GM12878 (cell line): ENCODE measurements around the gene AOPEP.

Source experiments
- CREB1 ChIP-seq: IDR thresholded peaks from 2 replicates; pipeline ENCODE4 v1.6.1; 2012; ENCODE audit warnings: low read depth, mild to moderate bottlenecking, inconsistent platforms
- ELK1 ChIP-seq: IDR thresholded peaks from 2 replicates; pipeline ENCODE4 v1.6.1; 2012; ENCODE audit warnings: low read depth, low read length, improper control_type of control experiment
- EP300 ChIP-seq, 2 experiments: fragments of 150-350 bp in 1 of 2; IDR thresholded peaks; 2 replicates each; pipeline ENCODE4 v1.6.1; 2011 to 2012; ENCODE audit warnings: low read depth in 2 of 2, low read length in 2 of 2, borderline replicate concordance in 1 of 2, improper control_type of control experiment in 1 of 2, inconsistent platforms in 1 of 2; ENCODE audit not compliant: control insufficient read depth in 1 of 2
- EZH2 ChIP-seq: IDR thresholded peaks from 2 replicates; pipeline ENCODE4 v1.6.1; 2012; ENCODE audit warnings: low read depth, mild to moderate bottlenecking, control low read depth, inconsistent platforms, low read length, borderline replicate concordance; ENCODE audit not compliant: control insufficient read depth
- JUND ChIP-seq: IDR thresholded peaks from 2 replicates; pipeline ENCODE4 v1.6.1; 2012; ENCODE audit warnings: low read depth, mild to moderate bottlenecking, low read length, improper control_type of control experiment, moderate library complexity
- MAX ChIP-seq: IDR thresholded peaks from 2 replicates; pipeline ENCODE4 v1.6.1; 2012; ENCODE audit warnings: low read depth, low read length, improper control_type of control experiment
- MXI1 ChIP-seq: fragments of 150-350 bp; IDR thresholded peaks from 2 replicates; pipeline ENCODE4 v1.6.1; 2011; ENCODE audit warnings: low read depth, mild to moderate bottlenecking, inconsistent platforms, low read length, improper control_type of control experiment
- POLR2A ChIP-seq: IDR thresholded peaks from 2 replicates; pipeline ENCODE4 v1.6.1; 2011; ENCODE audit warnings: low read depth, mild to moderate bottlenecking, low read length
- RAD21 ChIP-seq: IDR thresholded peaks from 2 replicates; pipeline ENCODE4 v1.6.1; 2011; ENCODE audit warnings: mild to moderate bottlenecking, low read depth, low read length, moderate library complexity; ENCODE audit not compliant: insufficient read depth
- SIN3A ChIP-seq: IDR thresholded peaks from 2 replicates; pipeline ENCODE4 v1.6.1; 2012; ENCODE audit warnings: low read depth, low read length, improper control_type of control experiment
- TAF1 ChIP-seq: IDR thresholded peaks from 2 replicates; pipeline ENCODE4 v1.6.1; 2011; ENCODE audit warnings: mild to moderate bottlenecking, low read depth, low read length, borderline replicate concordance
- TCF3 ChIP-seq: IDR thresholded peaks from 2 replicates; pipeline ENCODE4 v1.6.1; 2012; ENCODE audit warnings: low read depth, mild to moderate bottlenecking, low read length, borderline replicate concordance; ENCODE audit not compliant: insufficient read depth
- TF ChIP-seq, protein P1 (sequence below), 3 experiments: IDR thresholded peaks in 2 of 3; conservative IDR thresholded peaks in 1 of 3; 2 replicates each; pipeline ENCODE4 v1.5.1; 2011; ENCODE audit warnings: low read depth in 3 of 3, low read length in 3 of 3, mild to moderate bottlenecking in 3 of 3, control low read depth in 2 of 3, moderate library complexity in 2 of 3, inconsistent platforms in 1 of 3, mixed read lengths in 1 of 3; ENCODE audit not compliant: control insufficient read depth in 2 of 3, insufficient read depth in 1 of 3; ENCODE audit errors: extremely low read depth in 1 of 3

GRCh38 chr9:95048225-95049087 lies 322.0 kb downstream of the AOPEP start:
- TF ChIP-seq RAD21 (no peak), TCF3 (no peak), ELK1 (no peak), MXI1 (no peak), EZH2 (no peak), JUND (no peak), POLR2A (no peak), EP300 (IDR thresholded peaks at IDR 0.05; ENCODE audit: borderline replicate concordance in 1 of 2, control insufficient read depth in 1 of 2, low read depth in 2 of 2, low read length in 2 of 2) (no peak), CREB1 (no peak), MAX (no peak), TAF1 (no peak), SIN3A (no peak)
- TF ChIP-seq, protein P1, sequence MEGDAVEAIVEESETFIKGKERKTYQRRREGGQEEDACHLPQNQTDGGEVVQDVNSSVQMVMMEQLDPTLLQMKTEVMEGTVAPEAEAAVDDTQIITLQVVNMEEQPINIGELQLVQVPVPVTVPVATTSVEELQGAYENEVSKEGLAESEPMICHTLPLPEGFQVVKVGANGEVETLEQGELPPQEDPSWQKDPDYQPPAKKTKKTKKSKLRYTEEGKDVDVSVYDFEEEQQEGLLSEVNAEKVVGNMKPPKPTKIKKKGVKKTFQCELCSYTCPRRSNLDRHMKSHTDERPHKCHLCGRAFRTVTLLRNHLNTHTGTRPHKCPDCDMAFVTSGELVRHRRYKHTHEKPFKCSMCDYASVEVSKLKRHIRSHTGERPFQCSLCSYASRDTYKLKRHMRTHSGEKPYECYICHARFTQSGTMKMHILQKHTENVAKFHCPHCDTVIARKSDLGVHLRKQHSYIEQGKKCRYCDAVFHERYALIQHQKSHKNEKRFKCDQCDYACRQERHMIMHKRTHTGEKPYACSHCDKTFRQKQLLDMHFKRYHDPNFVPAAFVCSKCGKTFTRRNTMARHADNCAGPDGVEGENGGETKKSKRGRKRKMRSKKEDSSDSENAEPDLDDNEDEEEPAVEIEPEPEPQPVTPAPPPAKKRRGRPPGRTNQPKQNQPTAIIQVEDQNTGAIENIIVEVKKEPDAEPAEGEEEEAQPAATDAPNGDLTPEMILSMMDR (IDR thresholded peaks at IDR 0.05 in 2 of 3, conservative IDR thresholded peaks at IDR 0.05 in 1 of 3; ENCODE audit: control insufficient read depth in 2 of 3, extremely low read depth in 1 of 3, insufficient read depth in 1 of 3, low read depth in 3 of 3, low read length in 3 of 3), result no peak
